Skeletal muscle cell (primary cell): Measurements from ENCODE around the gene FOXA1.

ENCODE experiments used
- DNase-seq: peaks from one replicate; pipeline ENCODE4 v3.0.0-alpha.2; 2010; ENCODE audit warnings: low read depth
- H3K4me3 ChIP-seq: 2 replicates; pipeline ENCODE4 v1.5.1; 2011; ENCODE audit warnings: low read depth, mild to moderate bottlenecking, control low read depth, low read length, moderate library complexity

Gene FOXA1

DNA sequence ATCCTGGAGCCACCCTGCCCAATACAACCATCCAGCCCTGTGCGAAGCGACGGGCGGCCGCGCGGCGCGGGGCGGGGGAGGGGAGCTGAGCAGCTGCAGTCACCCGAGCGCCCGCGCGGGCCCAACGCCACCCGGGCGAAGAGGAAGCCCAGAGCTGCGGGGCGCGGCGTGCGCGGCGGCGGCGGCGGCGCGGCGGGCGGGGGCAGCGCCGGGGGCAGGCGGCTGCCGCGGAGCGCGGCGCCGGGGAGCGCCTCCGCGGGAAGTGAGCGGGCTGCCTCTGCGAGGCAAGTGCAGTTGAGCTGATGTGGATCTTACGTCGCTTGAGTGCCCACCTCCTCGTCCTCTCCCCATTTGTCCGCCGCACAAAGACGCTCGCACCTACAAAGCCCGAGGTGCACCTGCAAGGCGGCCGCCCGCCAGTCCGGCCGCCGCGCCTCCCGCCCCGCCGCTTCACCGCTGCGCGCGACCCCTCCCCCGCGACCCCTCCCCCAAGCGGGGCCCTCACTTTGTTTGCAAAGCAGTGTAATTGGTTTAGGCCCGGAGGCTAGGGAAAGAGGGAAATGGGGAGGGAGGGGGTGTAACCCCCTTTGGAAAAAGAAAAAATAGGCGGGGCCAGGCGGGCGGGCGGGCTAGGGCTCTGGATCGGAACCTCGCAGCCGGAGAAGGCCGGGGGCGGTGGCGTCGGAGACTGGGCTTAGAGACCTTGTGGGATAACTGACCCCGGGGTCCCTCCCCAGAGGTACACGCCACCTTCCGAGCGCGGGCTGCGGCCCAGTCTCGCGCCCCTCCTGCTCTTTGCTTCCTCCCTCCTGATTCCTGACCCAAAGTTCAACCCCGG, at the start of gene FOXA1, which contains the start of gene TTC6:
TSS of gene FOXA1 (minus strand) at position 279 of the 838 bp plus-strand sequence. CDS start at position 2, 277 bp downstream.
TSS of gene TTC6 (plus strand) at position 659 of the 838 bp plus-strand sequence. CDS start 26,436 bp downstream, outside the sequence.
- DNase-seq, result no peak
- H3K4me3 ChIP-seq, result peak within 1 kb of the TSS; percentile 51

DNA sequence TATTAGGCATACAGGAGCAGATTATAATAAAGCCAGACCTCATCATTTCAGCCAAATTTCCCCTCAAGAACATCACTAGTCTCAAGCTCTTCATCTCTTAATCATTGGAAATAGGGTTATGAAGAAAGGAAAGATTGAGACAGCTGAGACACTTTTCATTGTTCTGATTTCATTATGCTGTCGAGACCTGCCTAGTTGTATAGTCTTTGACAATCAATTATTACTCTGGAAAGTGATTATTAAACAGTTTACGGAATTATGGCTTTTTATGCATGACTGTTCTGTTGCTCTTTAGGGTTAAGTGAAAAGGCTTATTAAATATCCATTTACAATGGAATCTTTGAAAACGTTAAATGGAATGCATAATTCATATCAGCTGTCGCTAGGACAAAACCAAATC, 48.7 kb upstream of the FOXA1 start:
- no peak overlapping the region for H3K4me3 ChIP-seq
- DNase-seq, result no peak

DNA sequence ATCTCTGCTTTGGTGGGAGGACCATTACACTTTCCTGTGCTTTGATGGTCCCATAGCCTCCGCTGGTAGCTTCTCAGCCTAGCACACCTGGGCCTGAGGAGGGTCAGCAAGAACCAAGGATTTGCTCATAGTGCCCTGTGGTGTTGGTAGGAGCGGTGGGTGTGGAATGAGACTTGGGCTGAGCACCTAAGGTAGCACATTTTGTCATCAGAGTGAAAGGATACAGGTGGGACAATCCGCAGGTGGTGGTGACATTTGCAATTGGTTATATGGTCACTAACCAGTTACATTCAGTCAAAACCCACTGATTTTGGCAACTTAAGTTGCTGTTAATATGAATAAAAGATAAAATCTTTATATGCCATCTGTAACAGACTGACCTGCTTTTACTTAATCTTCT, 47.1 kb upstream of the FOXA1 start:
- DNase-seq, result no peak
- no peak overlapping the region for H3K4me3 ChIP-seq

DNA sequence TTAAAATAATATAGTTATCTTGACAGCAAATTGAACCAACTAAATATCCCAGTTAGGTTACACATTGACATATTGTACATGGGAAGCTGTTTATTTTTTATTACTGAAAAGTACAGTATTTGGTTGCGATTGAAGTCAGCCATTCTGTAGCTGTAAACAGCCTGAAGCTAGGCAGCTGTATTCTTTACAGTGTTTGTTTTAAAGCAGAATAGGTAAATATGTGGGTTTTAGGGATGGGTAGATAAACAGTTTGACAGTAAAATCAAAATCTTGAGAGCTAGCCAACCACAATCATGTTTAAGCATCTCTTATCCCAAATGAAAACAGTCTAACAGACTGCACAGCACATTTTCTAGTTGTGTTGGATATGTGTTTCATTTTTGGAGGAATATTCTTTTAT, 46.1 kb upstream of the FOXA1 start:
- no peak for DNase-seq
- no peak overlapping the region for H3K4me3 ChIP-seq

DNA sequence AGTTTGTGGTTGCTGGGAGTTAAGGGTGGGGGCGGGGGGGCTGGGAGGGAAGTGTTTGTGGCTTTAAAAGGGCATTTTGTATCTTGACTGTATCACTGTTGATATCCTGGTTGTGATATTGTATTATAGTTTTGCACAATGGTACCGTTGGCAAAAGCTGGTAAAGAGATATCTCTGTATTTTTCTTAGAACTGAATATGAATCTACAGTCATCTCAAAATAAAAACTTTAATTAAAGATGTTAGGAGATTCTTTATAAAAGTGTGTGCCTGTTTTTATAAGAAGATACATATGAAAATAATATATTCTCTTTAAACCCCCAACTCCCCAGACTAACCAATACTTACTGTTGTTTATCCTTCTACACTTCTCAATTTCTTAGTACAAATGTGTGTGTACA, 43.5 kb upstream of the FOXA1 start:
- no peak overlapping the region for H3K4me3 ChIP-seq
- DNase-seq, result no peak

DNA sequence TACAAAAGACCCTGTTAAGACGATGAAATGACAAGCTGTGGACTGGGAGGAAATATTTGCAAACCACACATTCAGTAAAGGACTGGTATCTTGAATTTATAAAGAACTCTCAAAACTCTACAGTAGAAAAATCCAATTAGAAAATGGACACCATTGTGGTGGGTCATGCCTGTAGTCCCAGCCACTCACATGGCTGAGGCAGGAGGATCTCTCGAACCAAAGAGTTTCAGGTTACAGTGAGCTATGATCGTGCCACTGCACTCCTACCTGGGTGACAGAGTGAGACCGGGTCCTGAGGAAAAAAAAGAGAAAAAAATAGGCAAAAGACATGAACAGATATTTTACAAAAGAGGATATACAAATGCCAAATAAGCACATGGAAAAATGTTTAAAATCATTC, 42.3 kb upstream of the FOXA1 start:
- DNase-seq, result no peak
- no peak overlapping the region for H3K4me3 ChIP-seq

DNA sequence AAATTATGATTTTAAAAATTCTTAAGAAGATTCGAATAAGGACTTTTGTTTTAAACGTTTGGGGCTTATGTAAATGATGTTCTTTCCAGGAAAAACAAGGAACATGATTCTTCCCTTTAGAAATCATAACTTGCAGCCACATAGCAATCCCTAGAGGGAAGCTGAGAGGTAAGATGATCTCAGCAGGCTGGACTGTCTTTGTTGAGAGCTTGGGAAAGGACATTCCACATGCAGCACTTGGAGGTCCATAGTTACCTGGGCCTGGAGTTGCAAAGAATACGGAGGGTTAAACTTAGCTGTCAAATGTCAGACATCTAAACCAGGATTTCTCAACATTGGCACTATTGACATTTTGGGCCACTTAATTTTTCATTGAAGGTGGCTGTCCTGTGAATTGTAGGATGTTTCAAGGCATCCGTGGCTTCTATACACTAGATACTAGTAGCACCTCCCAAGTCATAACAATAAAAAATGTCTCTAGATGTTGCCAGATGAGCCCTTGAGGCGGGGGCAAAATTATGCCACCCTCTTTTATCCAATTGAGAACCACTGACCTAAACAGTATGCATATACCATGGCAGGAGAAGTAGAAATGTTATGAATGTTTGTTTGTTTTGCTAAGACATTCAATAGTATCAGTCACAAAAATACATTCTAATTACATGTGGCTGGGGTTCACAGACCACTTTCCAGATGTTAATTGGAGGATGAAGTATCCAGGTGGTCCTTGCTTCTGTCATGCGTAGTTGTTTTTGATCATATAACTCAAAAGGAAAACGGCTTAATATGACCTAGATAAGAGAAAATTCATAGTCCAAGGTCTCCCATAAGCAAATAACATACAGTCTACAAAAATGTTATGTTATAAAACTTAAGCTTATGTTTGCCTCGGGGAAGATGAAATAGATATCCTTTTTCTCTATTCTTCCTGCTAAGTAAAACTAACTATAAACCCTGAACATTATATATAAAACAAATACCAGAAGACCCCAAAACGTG, 30.8 kb upstream of the FOXA1 start:
- peak; percentile 31 for DNase-seq
- no peak overlapping the region for H3K4me3 ChIP-seq

DNA sequence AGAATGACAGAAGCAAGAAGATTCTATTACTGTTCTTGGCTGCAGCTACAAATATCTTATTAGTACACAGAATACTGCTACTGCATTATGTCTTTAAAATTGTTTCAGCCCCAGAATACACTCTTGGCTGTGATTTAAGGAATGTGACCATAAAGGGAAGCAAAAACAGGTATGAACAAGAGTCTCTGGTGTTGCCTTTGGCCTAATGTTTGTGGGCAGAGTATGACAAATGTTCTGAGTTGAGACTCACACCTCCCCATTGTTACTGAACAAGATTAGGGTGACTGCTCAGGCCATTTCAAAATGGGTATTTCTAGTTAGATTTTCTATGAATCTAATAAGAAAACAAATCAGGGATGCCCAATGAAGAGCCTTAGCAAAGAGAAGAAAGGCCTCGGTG, 28.9 kb upstream of the FOXA1 start:
- H3K4me3 ChIP-seq, result no peak overlapping the region
- DNase-seq, result no peak

DNA sequence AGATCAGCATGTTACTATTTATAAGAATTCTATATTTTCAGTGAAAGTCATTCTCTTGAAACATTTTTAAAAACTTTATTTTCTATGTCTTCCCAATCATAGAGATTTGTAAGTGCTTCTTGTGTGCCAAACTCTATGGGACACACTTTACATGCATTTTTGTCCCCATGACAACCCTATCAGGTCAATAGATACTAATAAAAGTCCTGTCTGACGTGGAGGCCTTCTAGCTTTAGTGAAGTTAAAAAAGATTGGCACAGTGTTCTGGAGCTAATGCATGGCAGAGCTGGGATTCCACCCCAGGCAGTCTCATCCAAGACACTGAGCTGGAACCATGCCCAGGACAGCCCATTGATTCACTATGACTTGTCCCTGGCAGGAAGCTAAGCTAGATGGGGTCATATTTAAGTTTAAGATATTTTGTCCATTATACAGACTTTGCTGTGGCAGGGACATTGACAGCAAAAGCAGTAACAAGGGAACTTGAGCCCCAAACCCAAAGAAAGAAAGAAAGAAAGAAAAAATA, 28.4 kb upstream of the FOXA1 start:
- H3K4me3 ChIP-seq, result no peak overlapping the region
- peak; percentile 68 for DNase-seq

DNA sequence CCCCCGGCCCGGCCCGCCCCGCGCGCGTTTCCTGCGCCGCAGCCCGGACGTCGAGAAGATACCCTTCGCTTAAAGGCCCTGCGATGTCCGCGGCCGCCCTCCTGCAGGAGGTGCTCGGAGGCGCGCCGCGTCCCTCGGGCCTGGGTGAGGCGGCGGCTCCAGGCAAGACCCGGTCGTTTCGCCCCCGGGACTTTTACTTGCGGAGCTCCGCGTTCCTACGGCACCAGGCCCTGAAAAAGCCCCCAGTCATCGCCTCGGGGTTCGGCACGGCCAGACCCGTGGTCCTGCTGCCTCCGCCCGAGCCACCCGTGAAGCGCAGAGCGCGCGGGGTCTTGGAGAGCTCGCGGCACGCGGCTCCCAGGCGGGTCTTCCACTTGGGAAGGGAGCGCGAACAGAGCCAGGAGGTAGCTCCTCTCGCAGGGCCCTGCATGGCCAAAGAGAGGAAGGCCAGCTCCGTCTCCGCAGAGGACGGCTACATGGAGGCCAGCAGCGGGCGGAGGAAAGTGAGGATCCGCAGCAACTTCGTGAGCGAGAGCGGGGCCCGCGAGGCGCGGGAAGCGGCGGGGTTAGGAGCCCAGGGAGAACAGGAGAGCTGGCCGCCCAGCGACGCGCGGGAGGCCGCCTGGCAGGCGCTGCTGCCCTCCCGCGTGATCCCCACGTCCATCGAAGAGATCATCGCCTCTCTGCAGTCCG, 27.3 kb upstream of the FOXA1 start:
- peak overlapping the region; percentile 37 for H3K4me3 ChIP-seq
- DNase-seq, result no peak

DNA sequence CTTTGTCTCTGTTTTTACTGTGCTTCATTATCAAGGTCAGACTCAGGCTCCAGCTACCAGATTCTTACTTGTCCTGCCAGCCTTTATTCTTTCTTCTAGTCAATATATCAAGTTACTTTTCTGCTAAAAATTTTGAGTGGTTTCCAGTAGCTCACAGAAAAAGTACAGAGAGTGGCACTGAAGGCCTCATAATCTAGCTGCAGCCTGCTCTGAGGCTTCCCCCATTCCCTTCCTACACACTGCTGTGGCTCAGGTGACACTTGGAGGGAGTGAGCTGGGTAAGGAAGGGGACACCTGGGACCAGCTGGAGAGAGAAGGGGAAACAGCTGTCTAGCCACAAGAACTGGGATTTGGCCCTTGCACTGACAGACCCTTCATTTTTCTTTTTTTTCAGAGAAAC, 25.8 kb upstream of the FOXA1 start:
- DNase-seq, result no peak

DNA sequence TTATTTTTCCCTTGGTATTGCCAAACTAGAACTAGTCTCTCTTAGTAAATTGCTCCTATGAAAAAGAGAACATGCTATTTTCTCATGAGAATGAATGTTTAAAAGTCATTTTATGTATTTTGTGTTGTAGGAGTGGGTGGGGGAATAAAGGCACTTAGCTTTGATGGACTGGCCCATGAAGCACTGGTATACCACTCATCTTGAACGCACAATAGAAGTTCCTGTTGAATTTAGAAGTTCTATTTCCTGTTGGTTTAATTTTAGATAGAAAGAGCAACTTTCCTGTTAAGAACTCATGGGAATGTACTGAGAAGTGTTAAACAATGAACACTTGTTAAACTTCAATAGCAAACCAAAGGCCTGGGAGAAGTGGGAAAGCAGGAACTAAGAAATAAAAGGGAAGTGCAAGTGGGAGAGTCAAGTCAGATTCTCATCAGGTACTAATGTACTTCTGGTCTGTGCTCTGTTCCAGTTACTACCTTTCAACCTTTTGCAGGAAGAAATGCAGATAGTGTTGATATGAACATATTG, 23.5 kb upstream of the FOXA1 start:
- no peak for DNase-seq
- no peak overlapping the region for H3K4me3 ChIP-seq

More for the DNA sequence above, 25.8 kb upstream of the FOXA1 start:
- H3K4me3 ChIP-seq, result no peak overlapping the region

DNA sequence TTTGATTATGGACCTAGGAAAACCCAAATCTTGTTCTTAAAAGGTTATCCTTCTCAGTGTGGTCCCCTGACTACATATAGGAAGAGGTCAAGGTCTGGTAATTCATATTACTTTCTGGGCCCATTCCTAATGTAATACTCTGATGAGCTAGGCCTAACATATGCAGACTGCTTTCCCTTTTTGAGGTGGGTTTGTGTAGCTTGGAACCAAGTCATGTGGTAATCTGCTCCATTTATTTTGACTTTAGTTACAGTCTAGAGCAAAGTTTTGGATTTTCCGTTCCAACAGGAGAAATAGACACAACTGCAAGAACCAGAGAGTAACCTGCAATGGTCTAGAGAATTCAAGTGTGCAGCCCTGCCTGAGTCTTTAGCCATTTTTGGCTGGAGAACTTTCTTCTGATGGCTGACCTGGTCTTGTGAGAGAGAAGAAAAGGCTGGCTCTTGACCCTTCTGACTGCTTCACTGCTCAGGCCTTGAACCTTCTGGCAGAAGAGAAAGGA, 22.9 kb upstream of the FOXA1 start:
- no peak overlapping the region for H3K4me3 ChIP-seq
- DNase-seq, result no peak

DNA sequence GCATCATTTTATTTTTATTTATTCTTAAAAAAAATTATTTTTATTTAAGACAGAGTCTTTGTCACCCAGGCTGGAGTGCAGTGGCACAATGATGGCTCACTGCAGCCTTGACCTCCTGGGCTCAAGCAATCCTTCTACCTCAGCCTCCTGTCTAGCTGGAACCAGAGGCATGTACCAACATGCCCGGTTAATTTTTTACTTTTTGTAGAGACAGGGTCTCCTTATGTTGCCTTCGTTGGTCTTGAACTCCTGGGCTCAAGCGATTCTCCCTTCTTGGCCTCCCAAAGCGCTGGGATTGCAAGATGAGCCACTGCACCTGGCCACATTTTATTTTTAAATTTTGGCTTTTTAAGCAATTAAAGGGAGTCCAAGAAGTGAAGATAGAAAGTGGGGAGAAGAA, 21.8 kb upstream of the FOXA1 start:
- DNase-seq, result no peak
- no peak overlapping the region for H3K4me3 ChIP-seq

DNA sequence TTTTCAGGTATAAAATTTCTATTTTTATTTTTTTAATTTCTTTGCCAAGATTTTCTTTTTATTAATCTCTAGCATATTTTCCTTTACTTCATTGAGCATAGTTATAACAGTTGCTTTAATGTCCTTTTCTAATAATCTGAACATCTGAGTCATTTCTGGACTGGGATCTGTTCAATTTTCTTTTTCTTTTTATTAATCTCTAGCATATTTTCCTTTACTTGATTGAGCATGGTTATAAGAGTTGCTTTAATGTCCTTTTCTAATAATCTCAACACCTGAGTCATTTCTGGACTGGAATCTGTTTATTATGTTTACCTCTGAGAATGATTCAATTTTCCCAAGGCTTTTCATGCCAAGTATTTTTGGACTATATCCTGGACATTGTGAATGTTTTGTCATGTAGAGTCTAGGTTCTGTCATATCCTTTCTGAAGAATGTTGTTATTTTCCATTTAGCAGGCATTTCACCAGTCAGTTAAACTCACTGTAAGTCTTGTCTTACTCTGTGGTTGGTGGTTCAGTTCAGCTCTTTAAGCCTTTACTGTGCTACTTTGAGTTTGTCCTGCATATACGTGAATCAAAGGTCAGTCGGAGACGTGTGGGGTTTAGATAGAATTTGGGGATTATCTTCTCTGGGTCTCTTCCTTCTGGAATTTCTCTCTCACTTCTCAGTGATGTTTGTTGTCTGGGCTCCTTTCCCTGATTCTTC, 20.7 kb upstream of the FOXA1 start:
- no peak overlapping the region for H3K4me3 ChIP-seq

DNA sequence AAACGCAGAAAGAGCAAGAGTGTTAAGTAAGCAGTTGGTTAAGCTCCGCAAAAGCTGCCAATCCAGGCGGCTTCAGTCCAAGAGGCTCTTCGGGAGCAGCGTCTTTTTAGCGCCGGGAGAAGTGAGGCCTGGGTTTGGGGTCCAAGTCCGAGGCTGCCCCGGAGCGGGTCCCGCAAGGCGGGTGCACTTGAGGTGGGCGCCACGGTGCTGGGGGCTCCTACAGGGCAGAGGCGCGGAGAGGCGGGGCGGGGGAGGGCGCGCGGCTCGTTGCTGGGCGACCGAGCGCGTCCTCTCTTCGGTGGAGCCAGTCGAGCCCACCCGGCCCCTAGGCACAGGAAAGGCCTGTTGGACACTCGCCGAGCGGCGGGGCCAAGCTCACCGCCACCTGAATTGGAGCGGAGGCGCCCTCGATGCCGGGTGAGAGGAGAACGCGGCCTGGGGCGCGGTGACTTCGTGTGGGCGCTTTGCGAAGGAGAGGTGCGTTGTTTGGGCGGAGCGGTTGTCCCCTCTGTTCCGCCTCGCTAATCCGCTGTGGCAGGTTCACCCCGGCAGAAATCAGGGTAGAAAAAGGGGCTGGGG, 16.0 kb upstream of the FOXA1 start:
- H3K4me3 ChIP-seq, result no peak overlapping the region
- no peak for DNase-seq

More for the DNA sequence above, 20.7 kb upstream of the FOXA1 start:
- no peak for DNase-seq

DNA sequence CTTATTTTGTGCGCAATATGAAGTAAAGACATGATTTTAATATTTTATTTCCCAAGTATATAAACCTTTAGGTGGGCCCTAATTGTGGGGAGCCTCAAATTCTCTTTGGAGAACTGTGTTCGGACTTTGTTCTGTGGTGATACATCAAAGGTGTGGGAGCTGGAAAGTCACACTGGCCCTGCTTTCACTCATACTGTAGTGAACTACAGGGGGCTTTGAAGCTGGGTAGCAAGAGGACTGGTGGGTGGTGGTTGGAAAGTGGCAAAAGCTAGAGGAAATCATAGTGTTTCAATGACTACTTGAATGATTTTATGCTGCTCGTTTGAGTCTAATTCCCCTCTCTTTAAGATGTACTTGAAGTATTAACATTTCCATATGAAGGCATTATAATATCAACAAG, 13.6 kb upstream of the FOXA1 start:
- no peak overlapping the region for H3K4me3 ChIP-seq
- DNase-seq, result no peak

DNA sequence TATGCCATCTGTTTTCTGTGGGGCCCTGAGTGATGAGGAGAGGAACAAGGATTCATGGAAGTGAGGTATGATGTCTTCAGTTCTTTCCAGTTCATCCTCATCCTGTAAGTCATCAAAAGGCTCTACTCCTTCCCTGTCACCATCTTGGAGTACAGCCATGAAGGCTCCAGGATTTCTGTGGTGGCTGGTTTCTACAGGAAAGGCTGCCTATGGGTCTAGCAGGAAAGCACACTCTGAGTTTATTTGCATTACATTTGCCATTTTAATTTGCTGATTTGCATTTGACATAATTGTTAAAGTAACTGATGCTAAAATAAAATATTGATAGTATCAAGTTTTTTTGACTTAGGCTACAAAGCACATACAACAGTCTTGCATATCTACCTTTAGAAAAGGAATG, 11.6 kb upstream of the FOXA1 start:
- no peak for DNase-seq
- H3K4me3 ChIP-seq, result no peak overlapping the region
